Nephron (organoid): Measurements from ENCODE around the gene RAB11FIP4.

Source experiments
- H3K27ac Mint-ChIP-seq, 3 experiments: 2 replicates each; pipeline ENCODE4 v1.8.0; 2020; ENCODE audit warnings: mixed read lengths in 3 of 3, mild to moderate bottlenecking in 2 of 3, moderate library complexity in 1 of 3
- H3K27me3 Mint-ChIP-seq: 2 replicates; pipeline ENCODE4 v1.8.0; 2021; ENCODE audit warnings: low read depth, mild to moderate bottlenecking, moderate library complexity, mixed read lengths
- H3K36me3 Mint-ChIP-seq: 2 replicates; pipeline ENCODE4 v1.8.0; 2020; ENCODE audit warnings: low read depth, mixed read lengths
- H3K4me1 Mint-ChIP-seq: 2 replicates; pipeline ENCODE4 v1.8.0; 2020; ENCODE audit warnings: mixed read lengths
- H3K4me3 Mint-ChIP-seq, 3 experiments: 2 replicates each; pipeline ENCODE4 v1.8.0; 2020; ENCODE audit warnings: mild to moderate bottlenecking in 3 of 3, mixed read lengths in 3 of 3, moderate library complexity in 2 of 3
- H3K9me3 Mint-ChIP-seq: 2 replicates; pipeline ENCODE4 v1.8.0; 2020; ENCODE audit warnings: mixed read lengths
- TF ChIP-seq, protein P1 (sequence below), 3 experiments: fragments of 200-600 bp; sonication (generic); IDR thresholded peaks; one replicate each; pipeline ENCODE4 v1.5.0; 2021; ENCODE audit warnings: antibody characterized with exemption in 3 of 3; ENCODE audit not compliant: unreplicated experiment in 3 of 3

The RAB11FIP4 gene

DNA sequence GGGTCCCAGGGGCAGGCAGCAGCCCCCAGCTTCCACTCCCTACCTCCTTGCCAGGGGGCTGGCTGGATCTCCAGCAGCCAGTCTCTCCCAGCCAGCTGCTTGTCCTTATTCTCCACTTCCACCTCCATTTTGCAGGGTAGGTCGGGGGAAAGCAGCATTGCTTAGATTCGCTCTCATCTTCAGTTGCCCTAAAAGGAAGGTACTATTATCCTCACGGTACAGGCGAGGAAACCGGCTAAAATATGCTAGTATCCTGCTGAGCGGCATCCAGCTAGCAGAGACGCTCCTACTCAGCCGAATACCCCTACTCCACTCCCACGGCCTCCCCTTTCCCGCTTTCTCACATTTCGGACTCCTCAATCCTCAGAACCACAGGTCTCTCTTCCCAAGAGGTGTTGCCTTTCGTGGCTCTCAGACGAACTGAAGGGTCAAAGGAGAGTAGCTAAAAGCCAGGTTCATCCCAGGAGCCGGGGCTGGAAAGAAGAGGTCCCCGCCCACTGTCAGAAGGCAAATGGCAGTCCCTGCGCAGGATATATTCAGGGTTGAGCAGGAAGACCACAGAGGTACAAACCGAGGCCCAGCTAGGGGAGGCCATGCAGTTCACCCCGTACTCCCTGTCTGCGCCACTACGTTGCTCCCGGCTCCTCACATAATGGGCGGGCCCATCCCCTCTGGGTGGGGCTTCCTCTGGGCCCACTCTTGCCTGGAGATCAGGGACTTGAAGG lies 1.7 kb upstream of the RAB11FIP4 start:
- Mint-ChIP-seq H3K4me3 (peak overlapping the region; percentile 75 to 79 (median 77)), H3K4me1 (peaks cover 5% of the 10 kb centered on the region), H3K27me3 (peaks cover 58% of the 10 kb centered on the region), H3K27ac (no peak overlapping the region), H3K36me3 (no peaks in the 10 kb centered on the region), H3K9me3 (no peaks in the 10 kb centered on the region)
- TF ChIP-seq, protein P1, sequence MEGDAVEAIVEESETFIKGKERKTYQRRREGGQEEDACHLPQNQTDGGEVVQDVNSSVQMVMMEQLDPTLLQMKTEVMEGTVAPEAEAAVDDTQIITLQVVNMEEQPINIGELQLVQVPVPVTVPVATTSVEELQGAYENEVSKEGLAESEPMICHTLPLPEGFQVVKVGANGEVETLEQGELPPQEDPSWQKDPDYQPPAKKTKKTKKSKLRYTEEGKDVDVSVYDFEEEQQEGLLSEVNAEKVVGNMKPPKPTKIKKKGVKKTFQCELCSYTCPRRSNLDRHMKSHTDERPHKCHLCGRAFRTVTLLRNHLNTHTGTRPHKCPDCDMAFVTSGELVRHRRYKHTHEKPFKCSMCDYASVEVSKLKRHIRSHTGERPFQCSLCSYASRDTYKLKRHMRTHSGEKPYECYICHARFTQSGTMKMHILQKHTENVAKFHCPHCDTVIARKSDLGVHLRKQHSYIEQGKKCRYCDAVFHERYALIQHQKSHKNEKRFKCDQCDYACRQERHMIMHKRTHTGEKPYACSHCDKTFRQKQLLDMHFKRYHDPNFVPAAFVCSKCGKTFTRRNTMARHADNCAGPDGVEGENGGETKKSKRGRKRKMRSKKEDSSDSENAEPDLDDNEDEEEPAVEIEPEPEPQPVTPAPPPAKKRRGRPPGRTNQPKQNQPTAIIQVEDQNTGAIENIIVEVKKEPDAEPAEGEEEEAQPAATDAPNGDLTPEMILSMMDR (IDR thresholded peaks at IDR 0.05; ENCODE audit: unreplicated experiment in 3 of 3): no peak

DNA sequence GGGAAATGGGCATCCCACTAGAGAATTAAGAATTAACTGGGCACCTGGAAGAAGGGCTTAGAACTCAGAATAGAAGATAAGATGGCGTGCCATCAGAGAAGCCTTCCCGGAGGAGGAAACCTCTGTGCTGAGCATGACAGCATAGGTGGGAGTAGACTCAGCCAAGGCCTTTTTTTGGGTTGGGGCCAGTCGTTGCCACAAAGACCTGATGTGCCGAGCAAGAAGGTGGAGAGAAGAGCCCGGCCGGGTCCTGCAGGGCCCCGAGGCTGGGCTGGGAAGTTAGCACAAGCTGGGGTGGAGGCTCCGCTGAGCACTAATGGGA lies 1.1 kb upstream of the RAB11FIP4 start:
- peak overlapping the region; percentile 75 to 79 (median 77) for H3K4me3 Mint-ChIP-seq
- H3K36me3 Mint-ChIP-seq: no peaks in the 10 kb centered on the region
- H3K9me3 Mint-ChIP-seq: no peaks in the 10 kb centered on the region
- H3K27me3 Mint-ChIP-seq: peaks cover 58% of the 10 kb centered on the region
- no peak overlapping the region for H3K27ac Mint-ChIP-seq
- H3K4me1 Mint-ChIP-seq: peaks cover 5% of the 10 kb centered on the region
- TF ChIP-seq, protein P1 (IDR thresholded peaks at IDR 0.05; ENCODE audit: unreplicated experiment in 3 of 3): no peak

DNA sequence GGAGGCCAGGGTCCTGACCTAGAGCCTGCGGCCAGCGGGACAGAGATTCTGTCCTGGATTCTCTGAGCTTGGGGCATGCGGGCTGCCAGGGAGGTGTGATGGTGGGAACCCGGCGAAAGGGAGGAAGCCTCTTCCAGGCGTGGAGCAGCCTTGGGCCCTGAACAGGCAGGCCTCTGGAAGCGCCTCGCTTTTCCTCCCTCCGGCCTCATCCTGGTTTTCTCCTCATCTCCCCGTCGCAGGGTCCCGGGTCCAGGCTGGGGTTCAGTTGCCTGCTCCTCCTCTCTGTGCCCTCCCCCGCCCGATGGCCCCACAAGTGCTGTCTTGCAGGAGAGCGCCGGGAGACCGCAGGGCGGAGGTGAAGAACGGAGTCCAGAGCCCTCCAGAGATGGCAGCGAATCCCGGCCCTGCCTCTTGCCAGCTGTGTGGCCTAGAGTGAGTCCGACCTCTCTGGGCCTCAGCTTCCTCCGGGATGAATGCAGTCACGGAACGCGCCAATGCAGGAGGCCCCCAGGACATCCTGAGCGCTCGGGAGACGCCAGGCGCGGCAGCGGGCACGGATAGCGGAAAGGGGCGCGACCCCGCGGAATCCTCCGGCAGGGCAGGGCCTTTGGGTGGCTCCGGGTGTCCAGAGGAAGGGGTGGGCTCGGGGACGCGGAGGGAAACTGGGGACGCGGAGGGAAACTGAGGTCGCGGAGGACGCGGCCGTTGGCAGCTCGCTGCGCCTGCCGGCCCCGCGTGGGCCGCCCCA lies 553 bp upstream of the RAB11FIP4 start:
- Mint-ChIP-seq H3K4me1 (peaks cover 5% of the 10 kb centered on the region), H3K27ac (no peak overlapping the region)

DNA sequence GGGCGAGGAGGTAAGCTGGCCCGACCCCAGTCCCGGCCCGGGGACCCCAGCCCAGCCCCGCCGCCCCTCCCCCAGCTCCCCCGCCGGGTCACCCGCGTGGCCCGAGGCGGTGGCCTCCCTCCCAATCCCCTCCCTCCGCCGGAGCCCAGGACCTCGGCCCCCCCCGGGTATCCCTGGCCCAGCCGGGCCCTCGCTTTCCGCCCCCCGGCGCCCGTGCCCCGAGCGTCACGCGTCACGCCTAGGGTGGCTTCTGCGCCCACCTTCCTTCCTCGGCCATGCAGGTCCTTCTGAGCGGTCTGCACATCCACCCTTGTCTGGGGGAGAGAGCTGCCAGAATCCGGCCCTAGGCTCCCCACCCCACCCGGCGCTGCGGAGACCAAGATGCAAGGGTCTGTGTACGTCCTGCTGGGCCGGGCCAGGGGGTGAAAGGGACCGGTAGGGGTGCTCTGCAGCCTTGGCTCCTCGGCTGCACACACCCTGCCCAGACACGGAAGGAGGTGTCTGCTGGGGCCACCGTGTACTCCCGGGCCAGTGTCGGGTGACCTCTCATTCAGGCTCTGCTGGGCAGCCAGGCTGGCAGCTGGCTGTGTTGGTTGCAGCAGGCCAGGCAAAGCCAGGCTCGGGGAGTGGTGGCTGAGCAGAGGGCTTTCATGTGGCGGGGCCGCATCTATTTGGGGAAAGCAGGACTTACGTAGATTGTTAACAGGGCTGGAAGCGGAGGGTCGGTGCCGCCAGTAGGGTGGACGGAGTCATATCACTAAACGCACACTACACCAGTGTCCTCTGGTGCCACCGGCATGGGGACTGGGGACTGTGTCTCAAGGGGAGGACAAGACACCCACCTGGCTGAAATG lies 754 bp downstream of the RAB11FIP4 start:
- no peaks in the 10 kb centered on the region for H3K9me3 Mint-ChIP-seq
- H3K27ac Mint-ChIP-seq: no peak overlapping the region
- peaks cover 69% of the 10 kb centered on the region for H3K27me3 Mint-ChIP-seq
- H3K4me3 Mint-ChIP-seq: peak overlapping the region; percentile 67 to 76 (median 72)
- H3K36me3 Mint-ChIP-seq: no peaks in the 10 kb centered on the region
- peaks cover 5% of the 10 kb centered on the region for H3K4me1 Mint-ChIP-seq
- TF ChIP-seq, protein P1 (IDR thresholded peaks at IDR 0.05; ENCODE audit: unreplicated experiment in 3 of 3): no peak

More for the DNA sequence above, 553 bp upstream of the RAB11FIP4 start:
- TF ChIP-seq, protein P1 (IDR thresholded peaks at IDR 0.05; ENCODE audit: unreplicated experiment in 3 of 3): no peak
- H3K4me3 Mint-ChIP-seq: peak overlapping the region; percentile 75 to 79 (median 77)
- no peaks in the 10 kb centered on the region for H3K9me3 Mint-ChIP-seq
- H3K27me3 Mint-ChIP-seq: peaks cover 59% of the 10 kb centered on the region
- H3K36me3 Mint-ChIP-seq: no peaks in the 10 kb centered on the region

DNA sequence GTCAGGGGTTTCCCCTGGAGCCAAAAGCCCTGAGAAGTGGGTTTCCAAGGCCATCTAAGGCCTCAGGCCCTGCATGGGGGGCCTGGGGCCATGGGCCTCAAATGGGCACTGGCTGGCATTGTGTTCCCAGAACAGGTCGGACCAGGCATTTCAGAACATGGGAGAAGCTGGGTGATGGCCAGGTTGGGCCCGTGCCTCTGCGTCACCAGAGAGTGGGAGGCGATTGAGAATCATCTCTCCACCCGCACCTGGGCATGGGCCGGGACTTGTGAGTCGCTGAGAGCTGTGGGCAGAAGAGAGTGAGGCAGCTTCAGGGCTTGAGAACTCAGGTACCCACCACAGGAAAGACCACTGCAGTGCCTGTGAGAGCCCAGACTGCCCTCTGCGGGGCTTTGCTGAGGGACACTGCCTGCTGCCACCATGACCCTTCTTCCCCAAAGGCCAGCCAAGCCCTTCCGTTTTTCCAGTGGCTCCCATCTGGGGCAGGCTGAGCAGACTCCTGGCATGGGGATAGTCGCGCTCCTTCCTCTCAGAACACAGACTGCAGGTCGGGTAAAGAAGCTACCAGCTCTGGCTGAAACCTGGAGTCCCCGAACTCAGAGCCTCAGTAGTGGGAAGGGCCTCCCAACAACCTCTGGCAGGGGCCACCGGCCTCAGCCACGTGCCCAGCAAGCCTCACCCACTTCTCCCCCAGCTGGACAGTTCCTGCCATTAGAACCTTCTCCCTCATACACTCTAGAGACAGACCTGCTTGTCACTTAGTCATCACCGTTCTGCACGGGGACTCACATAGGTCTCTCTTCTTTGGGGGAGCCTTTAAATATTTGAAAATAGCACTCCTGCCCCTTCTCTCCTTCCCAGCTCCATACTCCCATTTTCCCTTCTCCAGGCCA lies 1.6 kb downstream of the RAB11FIP4 start:
- Mint-ChIP-seq H3K4me1 (peaks cover 5% of the 10 kb centered on the region), H3K27me3 (peaks cover 71% of the 10 kb centered on the region), H3K9me3 (no peaks in the 10 kb centered on the region), H3K4me3 (peak overlapping the region; percentile 67 to 76 (median 72)), H3K36me3 (no peaks in the 10 kb centered on the region), H3K27ac (no peak overlapping the region)
- TF ChIP-seq, protein P1 (IDR thresholded peaks at IDR 0.05; ENCODE audit: unreplicated experiment in 3 of 3): no peak
